Effector memory CD8-positive, alpha-beta T cell (primary cell): Measurements from ENCODE around the gene GABRB1.
A peak's percentile ranks its signal among the peaks of the same experiment; 100 is the strongest.

Experiments used
- ATAC-seq: fragments of 150-1000 bp; cut with Tn5 transposase; replicated peaks from 2 replicates; pipeline ENCODE4 v1.10.0; 2021; ENCODE audit warnings: mild to moderate bottlenecking, moderate library complexity
- DNase-seq, 3 experiments: peaks; one replicate each; pipeline ENCODE4 v3.0.0; 2021
- H3K27ac Mint-ChIP-seq, 2 donors: one replicate each; pipeline ENCODE4 v1.8.0; 2022; ENCODE audit warnings: mild to moderate bottlenecking in 2 of 2, mixed read lengths in 2 of 2, moderate library complexity in 2 of 2
- H3K27me3 Mint-ChIP-seq, 2 donors: one replicate each; pipeline ENCODE4 v1.8.0; 2022; ENCODE audit warnings: mixed read lengths in 2 of 2
- H3K36me3 Mint-ChIP-seq: one replicate; pipeline ENCODE4 v1.8.0; 2022; ENCODE audit warnings: mild to moderate bottlenecking, moderate library complexity, mixed read lengths; ENCODE audit not compliant: insufficient read depth
- H3K4me1 Mint-ChIP-seq, 2 donors: one replicate each; pipeline ENCODE4 v1.8.0; 2022; ENCODE audit warnings: low read depth in 2 of 2, mixed read lengths in 2 of 2
- H3K4me3 Mint-ChIP-seq, 2 donors: one replicate each; pipeline ENCODE4 v1.8.0; 2022; ENCODE audit warnings: mild to moderate bottlenecking in 2 of 2, mixed read lengths in 2 of 2, moderate library complexity in 2 of 2
- H3K9me3 Mint-ChIP-seq, 2 donors: one replicate each; pipeline ENCODE4 v1.8.0; 2022; ENCODE audit warnings: mixed read lengths in 2 of 2
- total RNA-seq, 9 experiments: gene quantifications; one replicate each; lab custom pipeline; 2026; lab: John Stamatoyannopoulos, UW

Gene GABRB1
- total RNA-seq = 0 to 0.11 (median 0) reads per million in 9 experiments

GRCh38 chr4:47031011-47031678, at the start of gene GABRB1:
Gene GABRB1 (plus strand): TSS chr4:47031567.
- peaks cover 10% of the 10 kb centered on the region for H3K36me3 Mint-ChIP-seq
- H3K27ac Mint-ChIP-seq = no peak within 1 kb of the TSS
- H3K4me1 Mint-ChIP-seq = peaks cover 20% of the 10 kb centered on the region in 2 donors
- ATAC-seq (no peak), DNase-seq (no peak)
- H3K4me3 Mint-ChIP-seq = peak within 1 kb of the TSS; percentile 58 to 84
- no peaks in the 10 kb centered on the region for H3K9me3 Mint-ChIP-seq
- peaks cover 43 to 53% of the 10 kb centered on the region in 2 donors for H3K27me3 Mint-ChIP-seq

GRCh38 chr4:46984781-46985180, 46.6 kb upstream of the GABRB1 start:
- no peaks in the 10 kb centered on the region for H3K9me3 Mint-ChIP-seq
- H3K36me3 Mint-ChIP-seq = no peaks in the 10 kb centered on the region
- ATAC-seq (no peak), DNase-seq (no peak)
- no peak overlapping the region for H3K27ac Mint-ChIP-seq
- peaks cover 10 to 16% of the 10 kb centered on the region in 2 donors for H3K27me3 Mint-ChIP-seq
- no peak overlapping the region for H3K4me3 Mint-ChIP-seq
- H3K4me1 Mint-ChIP-seq = no peaks in the 10 kb centered on the region

GRCh38 chr4:46986922-46987638, 44.3 kb upstream of the GABRB1 start:
- ATAC-seq = no peak
- peaks cover 0 to 2% of the 10 kb centered on the region in 2 donors for H3K4me1 Mint-ChIP-seq
- peaks cover 13 to 17% of the 10 kb centered on the region in 2 donors for H3K27me3 Mint-ChIP-seq
- no peaks in the 10 kb centered on the region for H3K36me3 Mint-ChIP-seq
- no peak for DNase-seq
- H3K4me3 Mint-ChIP-seq = no peak overlapping the region
- no peaks in the 10 kb centered on the region for H3K9me3 Mint-ChIP-seq
- H3K27ac Mint-ChIP-seq = no peak overlapping the region

GRCh38 chr4:46992338-46992737, 39.0 kb upstream of the GABRB1 start:
- peak overlapping the region; percentile 61 to 68 for H3K4me3 Mint-ChIP-seq
- DNase-seq (no peak), ATAC-seq (no peak)
- H3K9me3 Mint-ChIP-seq = no peaks in the 10 kb centered on the region
- peaks cover 16 to 18% of the 10 kb centered on the region in 2 donors for H3K4me1 Mint-ChIP-seq
- no peak overlapping the region for H3K27ac Mint-ChIP-seq
- peaks cover 41 to 50% of the 10 kb centered on the region in 2 donors for H3K27me3 Mint-ChIP-seq
- no peaks in the 10 kb centered on the region for H3K36me3 Mint-ChIP-seq

- peaks cover 46 to 55% of the 10 kb centered on the region in 2 donors for H3K27me3 Mint-ChIP-seq
- DNase-seq = no peak
Observed at GRCh38 chr4:46993075-46994006, 38.0 kb upstream of the GABRB1 start, which contains the start of gene GABRA4. Gene GABRA4 (minus strand): TSS chr4:46993581. CDS start chr4:46993424, 157 bp downstream.

GRCh38 chr4:46994007-46994405, 37.4 kb upstream of the GABRB1 start:
- Mint-ChIP-seq H3K27ac (no peak overlapping the region), H3K4me3 (peak overlapping the region; percentile 61 to 68), H3K36me3 (no peaks in the 10 kb centered on the region), H3K27me3 (peaks cover 46 to 55% of the 10 kb centered on the region in 2 donors), H3K9me3 (no peaks in the 10 kb centered on the region), H3K4me1 (peaks cover 16 to 18% of the 10 kb centered on the region in 2 donors)
- ATAC-seq (no peak), DNase-seq (no peak)

More at GRCh38 chr4:46993075-46994006, 38.0 kb upstream of the GABRB1 start, which contains the start of gene GABRA4:
- peaks cover 16 to 18% of the 10 kb centered on the region in 2 donors for H3K4me1 Mint-ChIP-seq
- peak within 1 kb of the TSS; percentile 61 to 68 for H3K4me3 Mint-ChIP-seq
- no peaks in the 10 kb centered on the region for H3K9me3 Mint-ChIP-seq
- no peaks in the 10 kb centered on the region for H3K36me3 Mint-ChIP-seq
- no peak for ATAC-seq
- no peak within 1 kb of the TSS for H3K27ac Mint-ChIP-seq

GRCh38 chr4:46999566-46999965, 31.8 kb upstream of the GABRB1 start:
- Mint-ChIP-seq H3K27me3 (peaks cover 18 to 19% of the 10 kb centered on the region in 2 donors), H3K36me3 (no peaks in the 10 kb centered on the region), H3K27ac (no peak overlapping the region), H3K4me1 (no peaks in the 10 kb centered on the region), H3K9me3 (no peaks in the 10 kb centered on the region), H3K4me3 (no peak overlapping the region)
- ATAC-seq (no peak), DNase-seq (no peak)

- no peaks in the 10 kb centered on the region for H3K9me3 Mint-ChIP-seq
- H3K4me3 Mint-ChIP-seq = no peak overlapping the region
- DNase-seq = no peak
- no peak overlapping the region for H3K27ac Mint-ChIP-seq
- no peaks in the 10 kb centered on the region for H3K36me3 Mint-ChIP-seq
- no peak for ATAC-seq
- H3K27me3 Mint-ChIP-seq = peaks cover 10 to 12% of the 10 kb centered on the region in 2 donors
- H3K4me1 Mint-ChIP-seq = no peaks in the 10 kb centered on the region
Observed at GRCh38 chr4:47000406-47000805, 31.0 kb upstream of the GABRB1 start.

GRCh38 chr4:47002580-47002979, 28.8 kb upstream of the GABRB1 start:
- DNase-seq (no peak), ATAC-seq (no peak)
- Mint-ChIP-seq H3K27ac (no peak overlapping the region), H3K9me3 (no peaks in the 10 kb centered on the region), H3K36me3 (no peaks in the 10 kb centered on the region), H3K27me3 (peaks cover 3 to 7% of the 10 kb centered on the region in 2 donors), H3K4me1 (no peaks in the 10 kb centered on the region), H3K4me3 (no peak overlapping the region)

GRCh38 chr4:47010347-47010911, 20.9 kb upstream of the GABRB1 start:
- H3K27ac Mint-ChIP-seq = peak overlapping the region; percentile 91 to 93
- H3K4me1 Mint-ChIP-seq = peaks cover 10 to 16% of the 10 kb centered on the region in 2 donors
- no peak for DNase-seq
- peaks cover 4% of the 10 kb centered on the region for H3K36me3 Mint-ChIP-seq
- ATAC-seq = no peak
- H3K4me3 Mint-ChIP-seq = peak overlapping the region; percentile 71 to 73
- H3K27me3 Mint-ChIP-seq = no peaks in the 10 kb centered on the region
- no peaks in the 10 kb centered on the region for H3K9me3 Mint-ChIP-seq

- no peaks in the 10 kb centered on the region for H3K9me3 Mint-ChIP-seq
- no peaks in the 10 kb centered on the region for H3K27me3 Mint-ChIP-seq
- peak overlapping the region; percentile 91 to 93 for H3K27ac Mint-ChIP-seq
- H3K4me3 Mint-ChIP-seq = peak overlapping the region; percentile 71 to 73
- peaks cover 4% of the 10 kb centered on the region for H3K36me3 Mint-ChIP-seq
- ATAC-seq (peak; percentile 89), DNase-seq (no peak)
- peaks cover 10 to 16% of the 10 kb centered on the region in 2 donors for H3K4me1 Mint-ChIP-seq
Observed at GRCh38 chr4:47010912-47011446, 20.4 kb upstream of the GABRB1 start.

- no peak for DNase-seq
- Mint-ChIP-seq H3K27me3 (no peaks in the 10 kb centered on the region), H3K4me1 (peaks cover 10 to 16% of the 10 kb centered on the region in 2 donors), H3K9me3 (no peaks in the 10 kb centered on the region), H3K36me3 (peaks cover 4% of the 10 kb centered on the region), H3K27ac (peak overlapping the region; percentile 44 to 46), H3K4me3 (no peak overlapping the region)
- ATAC-seq = no peak
Observed at GRCh38 chr4:47012676-47013075, 18.7 kb upstream of the GABRB1 start.
